ENCODE measurements around the gene SIVA1. TPM values are rescaled to one million over a fixed set of nuclear protein-coding genes. Genes with fewer than 3 reads are reported as not detected.

The SIVA1 gene
- total and polyA plus RNA-seq, 3 experiments from 2014 or later: 150 to 227 (median 175) TPM

- H3K36me3 ChIP-seq (ENCODE audit: insufficient read depth, low read length): no peaks in the 10 kb centered on the region
- no peak overlapping the region for H3K4me3 ChIP-seq (ENCODE audit: low read length)
- no peak for DNase-seq
- CTCF ChIA-PET: interaction anchor here (0.9 to 1.5 kb wide), 2 partner anchors 8 kb away, joined by 3 to 5 read pairs; no protein-coding TSS in a partner anchor
- H3K27me3 Mint-ChIP-seq: no peaks in the 10 kb centered on the region
- no peak overlapping the region for H3K27ac ChIP-seq (ENCODE audit: low read depth, low read length)
- POLR2A ChIA-PET: no interaction called here
- H3K4me3 Mint-ChIP-seq: no peak overlapping the region
- peaks cover 0 to 32% (median under 1%) of the 10 kb centered on the region in 3 donors for H3K36me3 Mint-ChIP-seq
- peak overlapping the region in 1 of 8 donors; percentile 46 for H3K27ac Mint-ChIP-seq
- no peaks in the 10 kb centered on the region for H3K4me1 Mint-ChIP-seq
- no peaks in the 10 kb centered on the region for H3K9me3 ChIP-seq (ENCODE audit: low read length)
- H3K9me3 Mint-ChIP-seq: no peaks in the 10 kb centered on the region
- no peaks in the 10 kb centered on the region for H3K27me3 ChIP-seq (ENCODE audit: insufficient read depth, low read length, poor library complexity, severe bottlenecking)
- no peaks in the 10 kb centered on the region for H3K4me1 ChIP-seq (ENCODE audit: insufficient read depth, low read length)
These were observed 24.2 kb downstream of the SIVA1 start for GRCh38 chr14:104776961-104777807.

GRCh38 chr14:104777808-104778249, 24.9 kb downstream of the SIVA1 start:
- no peak overlapping the region for H3K4me3 Mint-ChIP-seq
- H3K9me3 ChIP-seq (ENCODE audit: low read length): no peaks in the 10 kb centered on the region
- H3K36me3 ChIP-seq (ENCODE audit: insufficient read depth, low read length): no peaks in the 10 kb centered on the region
- CTCF ChIA-PET: interaction anchor here (1.5 kb wide), 1 partner anchor 9 kb away, joined by 5 read pairs; no protein-coding TSS in a partner anchor
- H3K36me3 Mint-ChIP-seq: peaks cover 0 to 25% (median 0%) of the 10 kb centered on the region in 3 donors
- no peaks in the 10 kb centered on the region for H3K27me3 Mint-ChIP-seq
- no peaks in the 10 kb centered on the region for H3K4me1 Mint-ChIP-seq
- no peak for DNase-seq
- H3K4me1 ChIP-seq (ENCODE audit: insufficient read depth, low read length): no peaks in the 10 kb centered on the region
- H3K4me3 ChIP-seq (ENCODE audit: low read length): no peak overlapping the region
- no peaks in the 10 kb centered on the region for H3K9me3 Mint-ChIP-seq
- H3K27me3 ChIP-seq (ENCODE audit: insufficient read depth, low read length, poor library complexity, severe bottlenecking): no peaks in the 10 kb centered on the region
- peak overlapping the region in 1 of 8 donors; percentile 33 for H3K27ac Mint-ChIP-seq
- H3K27ac ChIP-seq (ENCODE audit: low read depth, low read length): no peak overlapping the region
- POLR2A ChIA-PET: no interaction called here

GRCh38 chr14:104778694-104779331, 25.9 kb downstream of the SIVA1 start:
- Mint-ChIP-seq H3K4me3 (no peak overlapping the region), H3K27ac (no peak overlapping the region), H3K9me3 (no peaks in the 10 kb centered on the region), H3K27me3 (no peaks in the 10 kb centered on the region), H3K36me3 (peaks cover 0 to 21% (median 0%) of the 10 kb centered on the region in 3 donors), H3K4me1 (no peaks in the 10 kb centered on the region)
- Histone ChIP-seq H3K4me3 (ENCODE audit: low read length) (no peak overlapping the region), H3K4me1 (ENCODE audit: insufficient read depth, low read length) (no peaks in the 10 kb centered on the region), H3K27ac (ENCODE audit: low read depth, low read length) (no peak overlapping the region), H3K27me3 (ENCODE audit: insufficient read depth, low read length, poor library complexity, severe bottlenecking) (no peaks in the 10 kb centered on the region), H3K36me3 (ENCODE audit: insufficient read depth, low read length) (no peaks in the 10 kb centered on the region), H3K9me3 (ENCODE audit: low read length) (no peaks in the 10 kb centered on the region)
- ChIA-PET CTCF (interaction anchor here (1.0 to 1.5 kb wide), 2 partner anchors 10 to 47 kb away, joined by 4 to 5 read pairs; no protein-coding TSS in a partner anchor), POLR2A (no interaction called here)
- no peak for DNase-seq

GRCh38 chr14:104779776-104780512, 27.0 kb downstream of the SIVA1 start:
- Histone ChIP-seq H3K27me3 (ENCODE audit: insufficient read depth, low read length, poor library complexity, severe bottlenecking) (no peaks in the 10 kb centered on the region), H3K4me3 (ENCODE audit: low read length) (no peak overlapping the region), H3K9me3 (ENCODE audit: low read length) (no peaks in the 10 kb centered on the region), H3K36me3 (ENCODE audit: insufficient read depth, low read length) (no peaks in the 10 kb centered on the region), H3K27ac (ENCODE audit: low read depth, low read length) (no peak overlapping the region), H3K4me1 (ENCODE audit: insufficient read depth, low read length) (no peaks in the 10 kb centered on the region)
- Mint-ChIP-seq H3K9me3 (no peaks in the 10 kb centered on the region), H3K4me3 (no peak overlapping the region), H3K4me1 (no peaks in the 10 kb centered on the region), H3K27ac (peak overlapping the region in 1 of 8 donors; percentile 70), H3K36me3 (peaks cover 0 to 15% (median 0%) of the 10 kb centered on the region in 3 donors), H3K27me3 (no peaks in the 10 kb centered on the region)
- ChIA-PET POLR2A (no interaction called here), CTCF (interaction anchor here (1.5 kb wide), 1 partner anchor 11 kb away, joined by 6 read pairs; no protein-coding TSS in a partner anchor)
- DNase-seq: no peak

- H3K36me3 Mint-ChIP-seq: peaks cover 0 to 13% (median 0%) of the 10 kb centered on the region in 3 donors
- POLR2A ChIA-PET: no interaction called here
- no peaks in the 10 kb centered on the region for H3K9me3 Mint-ChIP-seq
- Histone ChIP-seq H3K9me3 (ENCODE audit: low read length) (no peaks in the 10 kb centered on the region), H3K4me1 (ENCODE audit: insufficient read depth, low read length) (no peaks in the 10 kb centered on the region), H3K27ac (ENCODE audit: low read depth, low read length) (no peak overlapping the region), H3K27me3 (ENCODE audit: insufficient read depth, low read length, poor library complexity, severe bottlenecking) (no peaks in the 10 kb centered on the region), H3K36me3 (ENCODE audit: insufficient read depth, low read length) (no peaks in the 10 kb centered on the region), H3K4me3 (ENCODE audit: low read length) (no peak overlapping the region)
- DNase-seq: no peak
- H3K4me3 Mint-ChIP-seq: no peak overlapping the region
- no peak overlapping the region for H3K27ac Mint-ChIP-seq
- no peaks in the 10 kb centered on the region for H3K27me3 Mint-ChIP-seq
- peaks cover 0 to 3% (median 1%) of the 10 kb centered on the region in 3 donors for H3K4me1 Mint-ChIP-seq
- CTCF ChIA-PET: interaction anchor here (1.5 kb wide), 1 partner anchor 12 kb away, joined by 6 read pairs; no protein-coding TSS in a partner anchor
These were observed 27.6 kb downstream of the SIVA1 start for GRCh38 chr14:104780513-104781030.

- POLR2A ChIA-PET: no interaction called here
- no peaks in the 10 kb centered on the region for H3K27me3 Mint-ChIP-seq
These were observed 28.5 kb downstream of the SIVA1 start for GRCh38 chr14:104781271-104782077.

GRCh38 chr14:104782086-104782807, 29.3 kb downstream of the SIVA1 start:
- H3K4me1 Mint-ChIP-seq: peaks cover 0 to 14% (median 8%) of the 10 kb centered on the region in 3 donors
- Histone ChIP-seq H3K36me3 (ENCODE audit: insufficient read depth, low read length) (no peaks in the 10 kb centered on the region), H3K4me3 (ENCODE audit: low read length) (no peak overlapping the region), H3K4me1 (ENCODE audit: insufficient read depth, low read length) (peaks cover 8% of the 10 kb centered on the region), H3K9me3 (ENCODE audit: low read length) (no peaks in the 10 kb centered on the region), H3K27ac (ENCODE audit: low read depth, low read length) (no peak overlapping the region), H3K27me3 (ENCODE audit: insufficient read depth, low read length, poor library complexity, severe bottlenecking) (no peaks in the 10 kb centered on the region)
- H3K27ac Mint-ChIP-seq: no peak overlapping the region
- H3K27me3 Mint-ChIP-seq: no peaks in the 10 kb centered on the region
- no peak overlapping the region for H3K4me3 Mint-ChIP-seq
- no peak for DNase-seq
- CTCF ChIA-PET: no interaction called here
- peaks cover 0 to 7% (median 0%) of the 10 kb centered on the region in 3 donors for H3K36me3 Mint-ChIP-seq
- H3K9me3 Mint-ChIP-seq: no peaks in the 10 kb centered on the region
- POLR2A ChIA-PET: no interaction called here

More at GRCh38 chr14:104781271-104782077, 28.5 kb downstream of the SIVA1 start:
- H3K36me3 Mint-ChIP-seq: peaks cover 0 to 12% (median 0%) of the 10 kb centered on the region in 3 donors
- CTCF ChIA-PET: interaction anchor here (1.5 kb wide), 1 partner anchor 13 kb away, joined by 6 read pairs; no protein-coding TSS in a partner anchor
- DNase-seq: no peak
- H3K4me3 ChIP-seq (ENCODE audit: low read length): no peak overlapping the region
- H3K27me3 ChIP-seq (ENCODE audit: insufficient read depth, low read length, poor library complexity, severe bottlenecking): no peaks in the 10 kb centered on the region
- no peaks in the 10 kb centered on the region for H3K9me3 ChIP-seq (ENCODE audit: low read length)
- H3K4me1 Mint-ChIP-seq: peaks cover 0 to 8% (median 5%) of the 10 kb centered on the region in 3 donors
- no peak overlapping the region for H3K27ac Mint-ChIP-seq
- H3K27ac ChIP-seq (ENCODE audit: low read depth, low read length): no peak overlapping the region
- H3K36me3 ChIP-seq (ENCODE audit: insufficient read depth, low read length): no peaks in the 10 kb centered on the region
- H3K4me1 ChIP-seq (ENCODE audit: insufficient read depth, low read length): peaks cover under 1% of the 10 kb centered on the region
- H3K9me3 Mint-ChIP-seq: no peaks in the 10 kb centered on the region
- no peak overlapping the region for H3K4me3 Mint-ChIP-seq
